HEK293 (cell line): ENCODE measurements around the gene UBIAD1.

ENCODE experiments used
- ATF2 ChIP-seq: fragments of 450-650 bp; formaldehyde crosslinking; IDR thresholded peaks from 2 replicates; pipeline ENCODE4 v1.5.1; 2016; ENCODE audit warnings: missing biosample characterization, missing genetic modification characterization, low read depth
- CTCF ChIP-seq: fragments of 450-650 bp; formaldehyde crosslinking; IDR thresholded peaks from 2 replicates; pipeline ENCODE4 v1.5.1; 2016; ENCODE audit warnings: missing biosample characterization, missing genetic modification characterization
- HOXA7 ChIP-seq: sonication (generic); formaldehyde crosslinking; IDR thresholded peaks from 2 replicates; pipeline ENCODE4 v1.8.1; 2022; ENCODE audit warnings: missing genetic modification reagents, borderline replicate concordance
- PBX3 ChIP-seq: sonication (generic); formaldehyde crosslinking; IDR thresholded peaks from 2 replicates; pipeline ENCODE4 v1.8.1; 2022; ENCODE audit warnings: mild to moderate bottlenecking, moderate library complexity, missing genetic modification reagents
- REST ChIP-seq: fragments of 450-650 bp; formaldehyde crosslinking; IDR thresholded peaks from 2 replicates; pipeline ENCODE4 v1.5.1; 2016; ENCODE audit warnings: missing biosample characterization, missing genetic modification characterization
- ZBTB11 ChIP-seq: fragments of 450-650 bp; formaldehyde crosslinking; conservative IDR thresholded peaks from 2 replicates; pipeline ENCODE4 v1.5.1; 2016; ENCODE audit warnings: low read depth, missing biosample characterization, missing genetic modification characterization
- ZNF121 ChIP-seq: fragments of 450-650 bp; formaldehyde crosslinking; IDR thresholded peaks from 2 replicates; pipeline ENCODE4 v1.5.1; 2016; ENCODE audit warnings: missing biosample characterization, missing genetic modification characterization

- TF ChIP-seq CTCF (tag by site-specific recombination), result no peak
- no peak for TF ChIP-seq PBX3 (CRISPR knock-in tag)
- no peak for TF ChIP-seq HOXA7
- no peak for TF ChIP-seq REST (tag by site-specific recombination)
- TF ChIP-seq ZNF121, result no peak
- TF ChIP-seq ATF2, result no peak
- TF ChIP-seq ZBTB11, result no peak
Observed at GRCh38 chr1:11256299-11256698, 16.7 kb upstream of the UBIAD1 start.
